Aorta (tissue), 5 donors: ENCODE measurements around the gene HP1BP3. TPM values are rescaled to one million over a fixed set of nuclear protein-coding genes. Genes with fewer than 3 reads are reported as not detected.
A peak's percentile ranks its signal among the peaks of the same experiment; 100 is the strongest.

ENCODE experiments used
- ATAC-seq: fragments of 200-7000 bp; cut with Tn5 transposase; one replicate; pipeline ENCODE4 v1.9.1; 2022; ENCODE audit warnings: moderate library complexity; ENCODE audit not compliant: low FRiP score
- DNase-seq, 2 donors: peaks; one replicate each; pipeline ENCODE4 v3.0.0-alpha.2; 2020
- H3K27ac ChIP-seq, 2 donors: one replicate each; pipeline ENCODE4 v1.5.1; 2013; ENCODE audit warnings: low read length in 2 of 2, mild to moderate bottlenecking in 2 of 2, moderate library complexity in 2 of 2, control low read depth in 1 of 2, inconsistent platforms in 1 of 2, low read depth in 1 of 2
- H3K27me3 ChIP-seq, 2 donors: one replicate each; pipeline ENCODE4 v1.6.1; 2013; ENCODE audit warnings: control low read depth in 1 of 2, low read length in 1 of 2, mild to moderate bottlenecking in 1 of 2, moderate library complexity in 1 of 2; ENCODE audit not compliant: insufficient read depth in 2 of 2, control insufficient read depth in 1 of 2
- H3K36me3 ChIP-seq, 2 donors: one replicate each; pipeline ENCODE4 v1.6.1; 2013; ENCODE audit warnings: control low read depth in 1 of 2, low read length in 1 of 2, mild to moderate bottlenecking in 1 of 2; ENCODE audit not compliant: insufficient read depth in 2 of 2, control insufficient read depth in 1 of 2
- H3K4me1 ChIP-seq, 2 donors: one replicate each; pipeline ENCODE4 v1.6.1; 2013; ENCODE audit warnings: low read length in 2 of 2, control low read depth in 1 of 2, mild to moderate bottlenecking in 1 of 2, moderate library complexity in 1 of 2; ENCODE audit not compliant: insufficient read depth in 2 of 2, control insufficient read depth in 1 of 2
- H3K4me3 ChIP-seq, 2 donors: one replicate each; pipeline ENCODE4 v1.5.1; 2013; ENCODE audit warnings: low read length in 2 of 2, control low read depth in 1 of 2, mild to moderate bottlenecking in 1 of 2
- H3K9me3 ChIP-seq: one replicate; pipeline ENCODE4 v1.6.1; 2013; ENCODE audit warnings: mild to moderate bottlenecking, low read length; ENCODE audit not compliant: control insufficient read depth
- WGBS, 2 donors: extraction: QIAGEN DNeasy Blood & Tissue Kit; methylation state at CpG; one replicate each; pipeline ENCODE4 v1.1.7; 2013; 5-methylcytosine and 5-hydroxymethylcytosine counted together
- intact Hi-C, 2 donors: fragments of 100-400 bp; cut with DNase I; formaldehyde crosslinking; loops; one replicate each; pipeline versions ENCODE4 v1.14.2 to v1.15.0; 2022
- polyA plus RNA-seq, 2 donors: library from polyadenylated mRNA; stranded (reverse); fragments of 200-250 nt; gene quantifications; one replicate each; pipeline ENCODE4 v1.2.3, GENCODE V29; 2013
- total RNA-seq, 2 donors: library from RNA; stranded (reverse); fragmentation: NEBNext Ultra II Directional; extraction: Animal tissue kit (Norgen Biotek cat#: 25700); gene quantifications; one replicate each; pipeline ENCODE4 v1.2.1, GENCODE V29; 2021
- donor health status: healthy with polysubstance abuse.
- donor health status: Bipolar disorder and iron deficiency.
- donor health status: DM: no; HTN: no; CAD: no.
- donor health status: DM: no; HTN: no; CAD: no.
- donor health status: DM: yes; HTN: yes; CAD: no.

HP1BP3 gene
- total and polyA plus RNA-seq, 4 donors: 54.0 to 247 (median 179) TPM

DNA sequence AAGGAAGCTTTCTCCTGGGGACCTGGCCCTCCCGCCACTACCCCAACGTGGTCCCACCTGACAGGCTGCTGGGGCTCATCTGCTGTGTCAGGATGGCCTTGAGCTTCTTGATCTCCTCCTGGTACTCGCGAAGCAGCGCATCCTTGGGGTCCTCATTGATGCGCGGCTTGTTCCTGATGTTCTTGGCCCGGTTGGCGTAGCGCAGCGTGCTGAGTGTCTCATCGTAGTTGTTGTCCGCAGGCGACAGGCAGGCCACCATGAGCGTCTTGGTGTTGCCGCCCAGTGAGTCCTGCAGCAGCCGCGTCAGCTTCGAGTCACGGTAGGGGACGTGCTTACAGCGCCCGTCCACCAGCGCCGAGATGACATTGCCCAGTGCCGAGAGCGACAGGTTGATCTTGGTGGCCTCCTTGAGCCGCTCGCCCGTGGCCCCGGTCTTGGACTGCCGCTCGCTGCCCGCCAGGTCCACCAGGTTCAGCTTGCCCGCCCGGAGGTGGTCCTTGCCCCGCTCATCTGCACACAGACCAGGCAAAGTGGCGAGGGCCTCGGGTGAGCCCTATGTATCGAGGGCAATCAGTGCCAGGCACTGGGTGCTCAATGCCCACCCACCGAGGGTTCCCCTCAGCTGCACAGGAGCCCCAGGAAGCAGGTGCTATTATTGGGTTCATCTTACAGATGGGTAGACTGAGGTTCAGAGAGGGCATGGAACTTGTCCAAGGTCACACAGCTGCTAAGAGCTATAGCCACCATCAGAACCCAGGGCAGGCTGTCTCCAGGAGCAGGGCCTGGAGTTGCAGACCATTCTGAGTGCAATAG, 82.5 kb downstream of the HP1BP3 start:
- Histone ChIP-seq H3K27ac (no peak overlapping the region), H3K9me3 (no peaks in the 10 kb centered on the region), H3K36me3 (no peaks in the 10 kb centered on the region), H3K4me3 (no peak overlapping the region), H3K4me1 (no peaks in the 10 kb centered on the region), H3K27me3 (no peaks in the 10 kb centered on the region)
- ATAC-seq (peak; percentile 29), DNase-seq (no peak)
- intact Hi-C loops: no loop called here
- 96% methylated on average over 41 of the region's 41 CpGs for WGBS, 2 donors

- Histone ChIP-seq H3K4me3 (no peak overlapping the region), H3K27me3 (no peaks in the 10 kb centered on the region), H3K36me3 (no peaks in the 10 kb centered on the region), H3K27ac (no peak overlapping the region), H3K4me1 (no peaks in the 10 kb centered on the region), H3K9me3 (no peaks in the 10 kb centered on the region)
- DNase-seq (no peak), ATAC-seq (no peak)
- 89 to 92% methylated on average over 4 of the region's 4 CpGs for WGBS, 2 donors
- intact Hi-C loops: no loop called here
Observed at GRCh38 chr1:20703124-20703756, 83.9 kb downstream of the HP1BP3 start.

- DNase-seq: no peak
- H3K9me3 ChIP-seq: no peaks in the 10 kb centered on the region
- 83 to 100% methylated on average over 1 of the region's 1 CpG for WGBS, 2 donors
- intact Hi-C loops: no loop called here
- no peak for ATAC-seq
- H3K27me3 ChIP-seq: no peaks in the 10 kb centered on the region
- H3K4me1 ChIP-seq: no peaks in the 10 kb centered on the region
- H3K36me3 ChIP-seq: no peaks in the 10 kb centered on the region
- H3K27ac ChIP-seq: no peak overlapping the region
- H3K4me3 ChIP-seq: no peak overlapping the region
Observed at GRCh38 chr1:20702416-20702815, 84.7 kb downstream of the HP1BP3 start.

GRCh38 chr1:20701847-20702246, 85.3 kb downstream of the HP1BP3 start:
- intact Hi-C loops: no loop called here
- 93% methylated on average over 5 of the region's 5 CpGs for whole genome bisulfite sequencing, 2 donors
- Histone ChIP-seq H3K36me3 (no peaks in the 10 kb centered on the region), H3K4me3 (no peak overlapping the region), H3K9me3 (no peaks in the 10 kb centered on the region), H3K27ac (no peak overlapping the region), H3K4me1 (no peaks in the 10 kb centered on the region), H3K27me3 (no peaks in the 10 kb centered on the region)
- ATAC-seq: no peak
- no peak for DNase-seq

- Histone ChIP-seq H3K4me1 (no peaks in the 10 kb centered on the region), H3K9me3 (no peaks in the 10 kb centered on the region), H3K27me3 (no peaks in the 10 kb centered on the region), H3K4me3 (no peak overlapping the region), H3K36me3 (no peaks in the 10 kb centered on the region), H3K27ac (no peak overlapping the region)
- WGBS, 2 donors: 90% methylated on average over 9 of the region's 9 CpGs
- ATAC-seq: no peak
- DNase-seq: no peak
- intact Hi-C loops: no loop called here
Observed at GRCh38 chr1:20701446-20701845, 85.7 kb downstream of the HP1BP3 start.

GRCh38 chr1:20700636-20701215, 86.4 kb downstream of the HP1BP3 start:
- WGBS, 2 donors: 92% methylated on average over 17 of the region's 17 CpGs

DNA sequence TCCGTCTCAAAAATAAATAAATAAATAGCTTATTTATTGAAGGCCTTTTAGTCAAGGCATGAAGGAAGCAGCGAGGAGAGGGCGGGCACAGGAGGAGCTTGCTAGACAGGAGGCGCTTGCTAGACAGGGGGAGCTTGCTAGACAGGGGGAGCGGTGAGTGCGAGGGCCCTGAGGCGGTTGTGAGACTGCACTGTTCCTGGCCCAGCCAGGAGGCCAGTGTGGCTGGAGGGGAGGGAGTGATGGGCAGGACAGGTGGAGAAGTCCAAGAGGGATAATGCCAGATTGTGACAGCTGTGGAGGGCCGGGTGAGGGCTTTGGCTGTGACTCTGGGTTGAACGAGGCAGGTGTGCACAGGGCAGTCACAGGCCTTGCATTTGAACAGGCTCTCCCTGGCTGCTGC, 87.5 kb downstream of the HP1BP3 start:
- DNase-seq (no peak), ATAC-seq (no peak)
- Histone ChIP-seq H3K36me3 (no peaks in the 10 kb centered on the region), H3K9me3 (no peaks in the 10 kb centered on the region), H3K27ac (no peak overlapping the region), H3K4me3 (no peak overlapping the region), H3K4me1 (no peaks in the 10 kb centered on the region), H3K27me3 (no peaks in the 10 kb centered on the region)
- 93 to 96% methylated on average over 9 of the region's 9 CpGs for WGBS, 2 donors
- intact Hi-C loops: loop anchor here in 1 of 2 donors (5.0 to 10.0 kb wide), 2 partner anchors 65 to 498 kb away; no protein-coding TSS in a partner anchor

More at GRCh38 chr1:20700636-20701215, 86.4 kb downstream of the HP1BP3 start:
- no peaks in the 10 kb centered on the region for H3K27me3 ChIP-seq
- no peaks in the 10 kb centered on the region for H3K36me3 ChIP-seq
- no peaks in the 10 kb centered on the region for H3K9me3 ChIP-seq
- intact Hi-C loops: no loop called here
- no peak overlapping the region for H3K27ac ChIP-seq
- H3K4me3 ChIP-seq: no peak overlapping the region
- H3K4me1 ChIP-seq: no peaks in the 10 kb centered on the region
- DNase-seq: no peak
- no peak for ATAC-seq

- WGBS, 2 donors: 85 to 88% methylated on average over 18 of the region's 18 CpGs
- Histone ChIP-seq H3K9me3 (no peaks in the 10 kb centered on the region), H3K4me3 (no peak overlapping the region), H3K27ac (no peak overlapping the region), H3K27me3 (no peaks in the 10 kb centered on the region), H3K36me3 (no peaks in the 10 kb centered on the region), H3K4me1 (no peaks in the 10 kb centered on the region)
- DNase-seq (no peak), ATAC-seq (no peak)
- intact Hi-C loops: loop anchor here in 1 of 2 donors (5.0 to 10.0 kb wide), 2 partner anchors 66 to 499 kb away; no protein-coding TSS in a partner anchor
Observed at GRCh38 chr1:20698195-20698910, 88.8 kb downstream of the HP1BP3 start.
